Activated CD4-positive, alpha-beta T cell treated with anti-CD3 and anti-CD28 coated beads for 24 hours (primary cell): ENCODE measurements around the gene KIF25.
"Not testable (repeated sequence)": the region's sequence is repeated elsewhere in the genome, so short reads cannot be mapped to it uniquely, and the experiment has no call there.

Experiments used
- DNase-seq, 2 donors: peaks; one replicate each; pipeline ENCODE4 v3.0.0-alpha.2; 2020; ENCODE audit warnings: low read depth in 2 of 2

KIF25 gene

GRCh38 chr6:167993831-167994230 lies 3.6 kb upstream of the KIF25 start:
- DNase-seq, result no peak

- no peak for DNase-seq
Observed at GRCh38 chr6:167995302-167995701, 2.2 kb upstream of the KIF25 start.

GRCh38 chr6:167995731-167996151 lies 1.7 kb upstream of the KIF25 start:
- no peak for DNase-seq

GRCh38 chr6:167996424-167997199 lies 859 bp upstream of the KIF25 start:
- no peak for DNase-seq

- no peak for DNase-seq
Observed at GRCh38 chr6:167998215-167998614, 744 bp downstream of the KIF25 start.

- no peak for DNase-seq
Observed at GRCh38 chr6:168000198-168001028, 2.9 kb downstream of the KIF25 start.

GRCh38 chr6:168001029-168001332 lies 3.5 kb downstream of the KIF25 start:
- no peak for DNase-seq

GRCh38 chr6:168001514-168001913 lies 4.0 kb downstream of the KIF25 start:
- not testable (repeated sequence) for DNase-seq

GRCh38 chr6:168002804-168003203 lies 5.3 kb downstream of the KIF25 start:
- DNase-seq, result no peak

GRCh38 chr6:168004023-168004422 lies 6.6 kb downstream of the KIF25 start:
- DNase-seq, result no peak

GRCh38 chr6:168004945-168005344 lies 7.5 kb downstream of the KIF25 start:
- no peak for DNase-seq

- no peak for DNase-seq
Observed at GRCh38 chr6:168005796-168006195, 8.3 kb downstream of the KIF25 start.

- DNase-seq, result no peak
Observed at GRCh38 chr6:168007592-168008338, 10.3 kb downstream of the KIF25 start.

GRCh38 chr6:168009331-168009730 lies 11.9 kb downstream of the KIF25 start:
- DNase-seq, result no peak

GRCh38 chr6:168011291-168011690 lies 13.8 kb downstream of the KIF25 start:
- no peak for DNase-seq

- DNase-seq, result no peak
Observed at GRCh38 chr6:168012431-168013249, 15.2 kb downstream of the KIF25 start.

- no peak for DNase-seq
Observed at GRCh38 chr6:168013250-168013915, 15.9 kb downstream of the KIF25 start.

- no peak for DNase-seq
Observed at GRCh38 chr6:168014428-168014827, 17.0 kb downstream of the KIF25 start.

GRCh38 chr6:168015009-168015408 lies 17.5 kb downstream of the KIF25 start:
- DNase-seq, result no peak

GRCh38 chr6:168015482-168016175 lies 18.2 kb downstream of the KIF25 start:
- DNase-seq, result no peak
